ENCODE data around the gene HSD17B4. TPM values are rescaled to one million over a fixed set of nuclear protein-coding genes. Genes with fewer than 3 reads are reported as not detected.

Gene HSD17B4
- total RNA-seq, 1 experiment from 2014 or later = 246 TPM

GRCh38 chr5:119582987-119583386, 130.7 kb downstream of the HSD17B4 start:
- Mint-ChIP-seq H3K4me1 (ENCODE audit: low read depth, unreplicated experiment) (no peaks in the 10 kb centered on the region), H3K27ac (ENCODE audit: unreplicated experiment) (no peak overlapping the region)

GRCh38 chr5:119583684-119584083, 131.4 kb downstream of the HSD17B4 start:
- Mint-ChIP-seq H3K4me1 (ENCODE audit: low read depth, unreplicated experiment) (no peaks in the 10 kb centered on the region), H3K27ac (ENCODE audit: unreplicated experiment) (no peak overlapping the region), H3K4me3 (ENCODE audit: low read depth, unreplicated experiment) (no peak overlapping the region), H3K9me3 (ENCODE audit: low read depth, unreplicated experiment) (no peaks in the 10 kb centered on the region), H3K27me3 (ENCODE audit: unreplicated experiment) (no peaks in the 10 kb centered on the region), H3K36me3 (ENCODE audit: insufficient read depth, unreplicated experiment) (no peaks in the 10 kb centered on the region)
- BruUV-seq (replicated peaks) = no TSS peak
- intact Hi-C loops (cut with micrococcal nuclease; ENCODE audit: unreplicated experiment) = no loop called here
- TF ChIP-seq CTCF (IDR thresholded peaks at IDR 0.05; ENCODE audit: unreplicated experiment) = no peak
- CTCF ChIA-PET = no interaction called here
- DNase-seq = no peak

More at GRCh38 chr5:119582987-119583386, 130.7 kb downstream of the HSD17B4 start:
- H3K9me3 Mint-ChIP-seq (ENCODE audit: low read depth, unreplicated experiment) = no peaks in the 10 kb centered on the region
- no TSS peak for BruUV-seq (replicated peaks)
- no peaks in the 10 kb centered on the region for H3K36me3 Mint-ChIP-seq (ENCODE audit: insufficient read depth, unreplicated experiment)
- DNase-seq = no peak
- no peaks in the 10 kb centered on the region for H3K27me3 Mint-ChIP-seq (ENCODE audit: unreplicated experiment)
- intact Hi-C loops (cut with micrococcal nuclease; ENCODE audit: unreplicated experiment) = no loop called here
- CTCF ChIA-PET = no interaction called here
- no peak for TF ChIP-seq CTCF (IDR thresholded peaks at IDR 0.05; ENCODE audit: unreplicated experiment)
- H3K4me3 Mint-ChIP-seq (ENCODE audit: low read depth, unreplicated experiment) = no peak overlapping the region

Other genes with a start within 250 kb of the HSD17B4 start
- 24.2 and 30.6 TPM in 2 replicates for gene TNFAIP8, start 96.5 kb upstream of the HSD17B4 start, total RNA-seq (2022)
- gene FAM170A, start 177.1 kb downstream of the HSD17B4 start, total RNA-seq (2022) = not detected in 2 replicates